Chondrocyte (in vitro differentiated cells): ENCODE measurements around the gene KDM8. TPM values are rescaled to one million over a fixed set of nuclear protein-coding genes. Genes with fewer than 3 reads are reported as not detected.
A peak's percentile ranks its signal among the peaks of the same experiment; 100 is the strongest.

Experiments used
- DNase-seq: peaks from one replicate; pipeline ENCODE4 v3.0.0; 2021; ENCODE audit warnings: mixed read lengths, low spot score
- H3K27ac Mint-ChIP-seq: one replicate; pipeline ENCODE4 v1.8.0; 2021; ENCODE audit warnings: mild to moderate bottlenecking, moderate library complexity, mixed read lengths; ENCODE audit not compliant: unreplicated experiment
- H3K27me3 Mint-ChIP-seq: 2 replicates; pipeline ENCODE4 v1.8.0; 2021; ENCODE audit warnings: low read depth, mixed read lengths
- H3K36me3 Mint-ChIP-seq: 2 replicates; pipeline ENCODE4 v1.8.0; 2021; ENCODE audit warnings: low read depth, mixed read lengths
- H3K4me1 Mint-ChIP-seq: 2 replicates; pipeline ENCODE4 v1.8.0; 2021; ENCODE audit warnings: low read depth, mild to moderate bottlenecking, mixed read lengths
- H3K4me3 Mint-ChIP-seq: one replicate; pipeline ENCODE4 v1.8.0; 2021; ENCODE audit warnings: mild to moderate bottlenecking, moderate library complexity, mixed read lengths; ENCODE audit not compliant: unreplicated experiment
- H3K9me3 Mint-ChIP-seq: 2 replicates; pipeline ENCODE4 v1.8.0; 2021; ENCODE audit warnings: low read depth, mixed read lengths
- total RNA-seq: library from RNA; stranded (reverse); gene quantifications from 3 replicates; pipeline ENCODE4 v1.2.1, GENCODE V29; 2021
- TF ChIP-seq, protein P1 (sequence below): fragments of 200-600 bp; sonication (generic); IDR thresholded peaks from 2 replicates; pipeline ENCODE4 v1.5.0; 2021; ENCODE audit warnings: antibody characterized with exemption, mild to moderate bottlenecking, moderate library complexity

The KDM8 gene
- total RNA-seq, 1 donor from 2014 or later = 5.6 TPM

DNA sequence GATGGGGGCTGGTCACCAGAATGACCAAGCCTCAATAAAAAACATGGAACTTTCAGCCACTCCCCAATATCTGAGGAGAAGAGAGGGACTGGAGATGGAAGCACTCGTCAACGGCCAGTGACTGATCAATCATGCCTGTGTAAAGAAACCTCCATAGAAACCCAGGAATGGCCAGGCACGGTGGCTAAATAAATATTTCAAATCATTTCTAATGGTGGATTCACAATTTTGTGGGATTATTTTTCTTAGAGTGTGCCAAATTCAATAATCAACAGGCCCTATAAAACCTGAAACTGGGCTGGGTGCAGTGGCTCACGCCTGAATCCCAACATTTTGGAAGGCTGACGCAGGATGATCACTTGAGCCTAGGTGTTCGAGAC is 48.9 kb downstream of the KDM8 start:
- Mint-ChIP-seq H3K27me3 (no peaks in the 10 kb centered on the region), H3K27ac (no peak overlapping the region), H3K4me1 (peaks cover 50% of the 10 kb centered on the region), H3K4me3 (no peak overlapping the region), H3K36me3 (peaks cover 4% of the 10 kb centered on the region), H3K9me3 (no peaks in the 10 kb centered on the region)
- TF ChIP-seq, protein P1, sequence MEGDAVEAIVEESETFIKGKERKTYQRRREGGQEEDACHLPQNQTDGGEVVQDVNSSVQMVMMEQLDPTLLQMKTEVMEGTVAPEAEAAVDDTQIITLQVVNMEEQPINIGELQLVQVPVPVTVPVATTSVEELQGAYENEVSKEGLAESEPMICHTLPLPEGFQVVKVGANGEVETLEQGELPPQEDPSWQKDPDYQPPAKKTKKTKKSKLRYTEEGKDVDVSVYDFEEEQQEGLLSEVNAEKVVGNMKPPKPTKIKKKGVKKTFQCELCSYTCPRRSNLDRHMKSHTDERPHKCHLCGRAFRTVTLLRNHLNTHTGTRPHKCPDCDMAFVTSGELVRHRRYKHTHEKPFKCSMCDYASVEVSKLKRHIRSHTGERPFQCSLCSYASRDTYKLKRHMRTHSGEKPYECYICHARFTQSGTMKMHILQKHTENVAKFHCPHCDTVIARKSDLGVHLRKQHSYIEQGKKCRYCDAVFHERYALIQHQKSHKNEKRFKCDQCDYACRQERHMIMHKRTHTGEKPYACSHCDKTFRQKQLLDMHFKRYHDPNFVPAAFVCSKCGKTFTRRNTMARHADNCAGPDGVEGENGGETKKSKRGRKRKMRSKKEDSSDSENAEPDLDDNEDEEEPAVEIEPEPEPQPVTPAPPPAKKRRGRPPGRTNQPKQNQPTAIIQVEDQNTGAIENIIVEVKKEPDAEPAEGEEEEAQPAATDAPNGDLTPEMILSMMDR = no peak
- no peak for DNase-seq

DNA sequence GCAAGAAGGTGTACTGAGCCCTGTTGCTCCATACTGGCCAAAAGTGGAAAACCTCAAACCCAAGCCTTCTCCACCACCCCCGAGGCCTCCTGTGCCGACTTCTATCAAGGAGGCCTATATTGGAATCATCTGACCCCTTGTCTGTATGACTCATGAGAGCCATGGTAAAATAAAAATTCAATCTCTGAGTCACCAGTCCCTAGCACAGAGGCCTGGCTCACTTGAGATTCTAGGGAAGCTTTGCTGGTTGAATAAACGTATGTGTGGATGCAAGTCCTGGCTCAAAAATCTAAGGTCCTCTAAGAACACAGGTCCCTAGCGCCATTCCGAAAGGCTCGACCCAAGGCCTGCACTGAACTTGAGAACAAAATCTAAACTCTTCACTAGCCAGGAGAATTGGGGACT is 50.2 kb downstream of the KDM8 start:
- no peak for DNase-seq

DNA sequence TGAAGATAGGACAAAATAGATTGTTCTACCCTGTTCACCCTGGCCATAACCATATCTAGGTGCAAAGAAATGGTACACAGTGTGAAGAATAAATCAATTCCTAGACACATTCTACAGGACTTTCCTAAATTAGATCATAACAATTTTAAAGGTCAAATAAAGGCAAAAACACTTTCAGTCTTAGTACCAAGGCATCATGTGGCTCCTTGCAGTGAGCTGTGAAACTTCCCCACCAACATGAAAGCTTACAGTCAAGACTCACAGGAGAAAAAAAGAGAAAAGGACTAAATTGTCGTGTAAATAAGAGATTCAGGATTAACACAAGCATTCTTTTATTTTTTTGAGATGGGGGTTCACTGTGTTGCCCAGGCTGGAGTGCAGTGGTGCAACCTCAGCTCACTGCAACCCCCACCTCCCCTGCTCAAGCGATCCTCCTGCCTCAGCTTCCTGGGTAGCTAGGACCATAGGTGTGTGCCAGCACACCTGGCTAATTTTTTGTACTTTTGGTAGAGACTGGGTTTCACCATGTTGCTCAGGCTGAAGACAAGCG is 51.0 kb downstream of the KDM8 start:
- Mint-ChIP-seq H3K4me1 (peaks cover 48% of the 10 kb centered on the region), H3K9me3 (no peaks in the 10 kb centered on the region), H3K4me3 (no peak overlapping the region)

More for the DNA sequence above, 50.2 kb downstream of the KDM8 start:
- H3K27me3 Mint-ChIP-seq = no peaks in the 10 kb centered on the region
- H3K27ac Mint-ChIP-seq = peak overlapping the region; percentile 92
- peaks cover 4% of the 10 kb centered on the region for H3K36me3 Mint-ChIP-seq
- H3K4me1 Mint-ChIP-seq = peaks cover 48% of the 10 kb centered on the region
- H3K9me3 Mint-ChIP-seq = no peaks in the 10 kb centered on the region
- no peak overlapping the region for H3K4me3 Mint-ChIP-seq
- TF ChIP-seq, protein P1 = no peak

DNA sequence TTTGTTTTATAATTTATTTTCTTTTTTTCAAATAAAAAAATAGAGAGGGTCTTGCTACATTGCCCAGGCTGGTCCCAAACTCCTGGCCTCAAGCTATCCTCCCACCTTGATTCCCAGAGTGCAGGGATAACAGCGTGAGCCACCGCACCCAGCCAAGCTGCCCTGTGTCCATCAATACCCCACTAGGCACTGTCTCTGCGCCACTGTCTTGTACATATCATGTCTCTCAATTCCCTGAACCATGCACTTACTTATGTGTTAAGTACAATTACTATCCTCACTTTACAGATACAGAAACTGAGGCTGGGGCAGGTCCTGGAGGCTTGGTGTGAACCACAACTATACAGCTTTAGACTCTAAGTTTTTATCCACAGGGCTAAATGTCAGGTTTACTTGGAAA is 53.5 kb downstream of the KDM8 start:
- no peak for DNase-seq
- Mint-ChIP-seq H3K27ac (no peak overlapping the region), H3K4me1 (peaks cover 32% of the 10 kb centered on the region), H3K36me3 (peaks cover 4% of the 10 kb centered on the region), H3K9me3 (no peaks in the 10 kb centered on the region), H3K4me3 (no peak overlapping the region), H3K27me3 (no peaks in the 10 kb centered on the region)
- TF ChIP-seq, protein P1 = no peak

More for the DNA sequence above, 51.0 kb downstream of the KDM8 start:
- TF ChIP-seq, protein P1 = no peak
- no peak for DNase-seq
- peak overlapping the region; percentile 78 for H3K27ac Mint-ChIP-seq
- peaks cover 4% of the 10 kb centered on the region for H3K36me3 Mint-ChIP-seq
- no peaks in the 10 kb centered on the region for H3K27me3 Mint-ChIP-seq

DNA sequence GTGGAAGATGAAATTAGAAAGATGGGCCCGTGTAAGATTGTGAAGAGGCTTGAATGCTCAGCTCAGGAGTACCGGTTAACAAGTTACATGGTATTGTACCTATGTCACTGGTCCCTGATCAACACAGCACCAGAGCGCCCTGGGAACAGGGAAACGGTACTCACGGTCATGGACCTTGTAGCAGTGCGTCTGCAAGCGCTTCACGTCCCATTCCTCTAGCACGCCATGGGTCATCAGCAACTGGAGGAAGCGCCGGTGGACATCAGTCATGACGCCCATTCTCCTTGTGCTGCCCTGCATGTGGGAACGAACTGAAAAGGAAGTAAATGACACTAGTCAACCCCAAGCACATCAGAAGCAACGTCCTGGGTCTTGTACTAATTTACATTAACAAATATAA is 53.9 kb downstream of the KDM8 start:
- Mint-ChIP-seq H3K27ac (no peak overlapping the region), H3K4me3 (no peak overlapping the region), H3K36me3 (peaks cover 4% of the 10 kb centered on the region), H3K9me3 (no peaks in the 10 kb centered on the region), H3K27me3 (no peaks in the 10 kb centered on the region), H3K4me1 (peaks cover 28% of the 10 kb centered on the region)
- no peak for DNase-seq
- TF ChIP-seq, protein P1 = no peak
